ENCODE measurements around the gene CLGN. TPM values are rescaled to one million over a fixed set of nuclear protein-coding genes. Genes with fewer than 3 reads are reported as not detected.

CLGN gene
- total and polyA plus RNA-seq, 10 donors = 0.09 to 0.85 (median 0.26) TPM; not detected in 2

- Histone ChIP-seq H3K4me3 (no peak overlapping the region), H3K27ac (no peak overlapping the region), H3K36me3 (no peaks in the 10 kb centered on the region), H3K9me3 (no peaks in the 10 kb centered on the region), H3K4me1 (peaks cover 0 to 6% (median 5%) of the 10 kb centered on the region in 6 donors), H3K27me3 (replicated peaks in 1 of 7) (no peaks in the 10 kb centered on the region)
- TF ChIP-seq CTCF (IDR thresholded peaks at IDR 0.05 in 8 of 11, conservative IDR thresholded peaks at IDR 0.05 in 3 of 11) (no peak), POLR2AphosphoS5 (IDR thresholded peaks at IDR 0.05) (no peak), POLR2A (IDR thresholded peaks at IDR 0.05) (no peak)
- intact Hi-C loops (cut with DNase I; ENCODE audit: low total_unique reads) = loop anchor here (5.0 kb wide), 2 partner anchors 244 to 489 kb away; no protein-coding TSS in a partner anchor
- no peak for DNase-seq
These were observed 63.9 kb downstream of the CLGN start for GRCh38 chr4:140363558-140363957.

- H3K36me3 ChIP-seq = no peaks in the 10 kb centered on the region
- H3K4me3 ChIP-seq = no peak overlapping the region
- DNase-seq = no peak
- WGBS, 5 donors = 82 to 94% (median 91%) methylated on average over 3 of the region's 3 CpGs
- H3K4me1 ChIP-seq = peaks cover 0 to 6% (median 5%) of the 10 kb centered on the region in 6 donors
- no peak for TF ChIP-seq CTCF (IDR thresholded peaks at IDR 0.05 in 8 of 11, conservative IDR thresholded peaks at IDR 0.05 in 3 of 11)
- no peak for TF ChIP-seq POLR2AphosphoS5 (IDR thresholded peaks at IDR 0.05)
- no peak for TF ChIP-seq POLR2A (IDR thresholded peaks at IDR 0.05)
- H3K27me3 ChIP-seq (replicated peaks in 1 of 7) = no peaks in the 10 kb centered on the region
- H3K27ac ChIP-seq = no peak overlapping the region
- intact Hi-C loops (cut with DNase I; ENCODE audit: low total_unique reads) = loop anchor here (5.0 kb wide), 2 partner anchors 244 to 489 kb away; no protein-coding TSS in a partner anchor
- no peaks in the 10 kb centered on the region for H3K9me3 ChIP-seq
These were observed 64.4 kb downstream of the CLGN start for GRCh38 chr4:140363051-140363450.

GRCh38 chr4:140361099-140361498 is 66.3 kb downstream of the CLGN start:
- Histone ChIP-seq H3K27me3 (replicated peaks in 1 of 7) (no peaks in the 10 kb centered on the region), H3K27ac (no peak overlapping the region), H3K4me1 (peaks cover 0 to 6% (median 5%) of the 10 kb centered on the region in 6 donors), H3K4me3 (no peak overlapping the region), H3K36me3 (no peaks in the 10 kb centered on the region), H3K9me3 (no peaks in the 10 kb centered on the region)
- 90 to 98% (median 97%) methylated on average over 4 of the region's 4 CpGs for WGBS, 5 donors
- no peak for DNase-seq
- intact Hi-C loops (cut with DNase I; ENCODE audit: low total_unique reads) = loop anchor here (5.0 kb wide), 2 partner anchors 246 to 491 kb away; no protein-coding TSS in a partner anchor
- TF ChIP-seq POLR2AphosphoS5 (IDR thresholded peaks at IDR 0.05) (no peak), POLR2A (IDR thresholded peaks at IDR 0.05) (no peak), CTCF (IDR thresholded peaks at IDR 0.05 in 8 of 11, conservative IDR thresholded peaks at IDR 0.05 in 3 of 11) (no peak)

- H3K27me3 ChIP-seq (replicated peaks in 1 of 7) = no peaks in the 10 kb centered on the region
- H3K4me1 ChIP-seq = peaks cover 0 to 6% (median 5%) of the 10 kb centered on the region in 6 donors
- no peak overlapping the region for H3K27ac ChIP-seq
- 34 to 40% (median 36%) methylated on average over 7 of the region's 7 CpGs for WGBS, 5 donors
- TF ChIP-seq POLR2A (IDR thresholded peaks at IDR 0.05) (no peak), POLR2AphosphoS5 (IDR thresholded peaks at IDR 0.05) (no peak), CTCF (IDR thresholded peaks at IDR 0.05 in 8 of 11, conservative IDR thresholded peaks at IDR 0.05 in 3 of 11) (peak; percentile 57 to 92 (median 86))
- H3K9me3 ChIP-seq = no peaks in the 10 kb centered on the region
- intact Hi-C loops (cut with DNase I; ENCODE audit: low total_unique reads) = loop anchor here (5.0 to 10.0 kb wide), 3 partner anchors 248 to 493 kb away; no protein-coding TSS in a partner anchor
- H3K4me3 ChIP-seq = no peak overlapping the region
- no peaks in the 10 kb centered on the region for H3K36me3 ChIP-seq
- peak; percentile 81 for DNase-seq
These were observed 67.7 kb downstream of the CLGN start for GRCh38 chr4:140359562-140360427.
